HepG2 (cell line): ENCODE data around the gene SRSF4. TPM values are rescaled to one million over a fixed set of nuclear protein-coding genes. Genes with fewer than 3 reads are reported as not detected.

Source experiments
- ATAC-seq: fragments of 200-7000 bp; cut with Tn5 transposase; 3 replicates; pipeline ENCODE4 v1.9.1; 2020; ENCODE audit warnings: mild to moderate bottlenecking, moderate library complexity
- BruUV-seq: library from RNA; stranded (reverse); fragments of 400-500 nt; replicated peaks from 2 replicates; lab custom pipeline; 2021; lab: Mats Ljungman, UMichigan
- CTCF ChIA-PET: fragments of 300-600 bp; formaldehyde crosslinking; extraction: SDS; loops from one replicate; lab custom pipeline; 2021; ENCODE audit warnings: low total read pairs, inconsistent platforms, low intra/inter-chr PET ratio; lab: Yijun Ruan, JAX
- POLR2A ChIA-PET: fragments of 350-600 bp; sonication (Branson Sonifier 250); formaldehyde crosslinking; loops from one replicate; lab custom pipeline; 2020; ENCODE audit warnings: antibody characterized with exemption, inconsistent platforms; lab: Yijun Ruan, JAX
- DNase-seq: peaks from one replicate; pipeline ENCODE4 v3.0.0-alpha.2; 2015; ENCODE audit warnings: low spot score
- FAIRE-seq: peaks from 3 replicates; lab custom pipeline; 2011; peaks lifted over from hg19 to GRCh38; lab: Jason Lieb, UNC
- H2AFZ ChIP-seq: one replicate; pipeline ENCODE4 v1.6.1; 2011; ENCODE audit warnings: low read length, inconsistent platforms
- H3K27ac ChIP-seq: fragments of 300-600 bp; 3 replicates; pipeline ENCODE4 v1.8.0; 2011; ENCODE audit warnings: mixed run types, mild to moderate bottlenecking, mixed read lengths, low read length, inconsistent platforms; ENCODE audit not compliant: insufficient read depth; ENCODE audit errors: extremely low read length
- H3K27me3 ChIP-seq, 2 experiments: fragments of 200-600 bp in 1 of 2; 2 replicates in 1 of 2; 3 replicates in 1 of 2; pipeline versions ENCODE4 v1.6.0 to v1.8.0; 2011; ENCODE audit warnings: low read length in 2 of 2, mild to moderate bottlenecking in 2 of 2, moderate library complexity in 2 of 2, inconsistent platforms in 1 of 2; ENCODE audit not compliant: insufficient read depth in 2 of 2, control insufficient read depth in 1 of 2
- H3K36me3 ChIP-seq, 2 experiments: fragments of 200-600 bp in 1 of 2; replicated peaks in 1 of 2; 2 replicates in 1 of 2; 3 replicates in 1 of 2; pipeline versions ENCODE4 v1.5.1 to v1.8.0; 2011; ENCODE audit warnings: low read length in 2 of 2, inconsistent platforms in 1 of 2; ENCODE audit not compliant: insufficient read depth in 2 of 2, control insufficient read depth in 1 of 2
- H3K4me1 ChIP-seq: 2 replicates; pipeline ENCODE4 v1.5.1; 2012; ENCODE audit warnings: low read length, inconsistent platforms; ENCODE audit not compliant: insufficient read depth
- H3K4me2 ChIP-seq: 2 replicates; pipeline ENCODE4 v1.6.0; 2011; ENCODE audit warnings: low read depth, low read length, inconsistent platforms
- H3K4me3 ChIP-seq, 3 experiments: fragments of 200-600 bp in 1 of 3; sonication (generic), shearing (Covaris generic) in 1 of 3; replicated peaks in 1 of 3; 2 replicates each; pipeline ENCODE4 v1.5.1; 2011 to 2016; ENCODE audit warnings: low read length in 3 of 3, inconsistent platforms in 2 of 3, low read depth in 2 of 3, mild to moderate bottlenecking in 2 of 3, control low read depth in 1 of 3, mixed read lengths in 1 of 3; ENCODE audit not compliant: insufficient read depth in 1 of 3
- H3K79me2 ChIP-seq: one replicate; pipeline ENCODE4 v1.6.1; 2011; ENCODE audit warnings: low read length, inconsistent platforms; ENCODE audit not compliant: insufficient read depth
- H3K9ac ChIP-seq: 2 replicates; pipeline ENCODE4 v1.6.0; 2011; ENCODE audit warnings: mild to moderate bottlenecking, low read depth, low read length, inconsistent platforms; ENCODE audit not compliant: insufficient read depth
- H3K9me3 ChIP-seq: 2 replicates; pipeline ENCODE4 v1.5.1; 2012; ENCODE audit warnings: mild to moderate bottlenecking, low read length
- H4K20me1 ChIP-seq: 2 replicates; pipeline ENCODE4 v1.6.0; 2011; ENCODE audit warnings: inconsistent platforms, mild to moderate bottlenecking, low read length, moderate library complexity; ENCODE audit not compliant: insufficient read depth
- AGO1 ChIP-seq: fragments of 200-400 bp; formaldehyde crosslinking; IDR thresholded peaks from 2 replicates; pipeline ENCODE4 v1.6.1; 2017; ENCODE audit warnings: mild to moderate bottlenecking, low read depth, low read length, moderate library complexity; ENCODE audit not compliant: poor library complexity, severe bottlenecking
- AHR ChIP-seq: IDR thresholded peaks from 2 replicates; pipeline ENCODE4 v1.6.1; 2018; ENCODE audit warnings: missing genetic modification reagents, missing compliant biosample characterization
- FOSL2 ChIP-seq: sonication (generic); formaldehyde crosslinking; IDR thresholded peaks from 2 replicates; pipeline ENCODE4 v1.4.0; 2020; ENCODE audit warnings: missing genetic modification reagents
- FOXC1 ChIP-seq: sonication (generic); formaldehyde crosslinking; IDR thresholded peaks from 2 replicates; pipeline ENCODE4 v1.8.0; 2022; ENCODE audit warnings: mild to moderate bottlenecking, missing genetic modification reagents, borderline replicate concordance
- HDAC6 ChIP-seq: fragments of 200-600 bp; sonication (generic); IDR thresholded peaks from 2 replicates; pipeline ENCODE4 v1.7.0; 2017; ENCODE audit warnings: mild to moderate bottlenecking, antibody characterized with exemption, low read length, low read depth
- IRF2 ChIP-seq: IDR thresholded peaks from 2 replicates; pipeline ENCODE4 v1.6.1; 2018; ENCODE audit warnings: missing genetic modification reagents, missing compliant biosample characterization
- MEIS2 ChIP-seq: sonication (generic); formaldehyde crosslinking; IDR thresholded peaks from 2 replicates; pipeline ENCODE4 v1.9.0; 2021; ENCODE audit warnings: mild to moderate bottlenecking, missing genetic modification reagents
- PRPF4 ChIP-seq: fragments of 200-400 bp; formaldehyde crosslinking; IDR thresholded peaks from 2 replicates; pipeline ENCODE4 v1.6.1; 2016; ENCODE audit warnings: low read length, low read depth; ENCODE audit not compliant: poor library complexity, severe bottlenecking
- SIN3A ChIP-seq: IDR thresholded peaks from 2 replicates; pipeline ENCODE4 v1.6.1; 2011; ENCODE audit warnings: low read depth, mild to moderate bottlenecking, control low read depth, low read length, borderline replicate concordance
- ZNF10 ChIP-seq: sonication (generic); formaldehyde crosslinking; IDR thresholded peaks from 2 replicates; pipeline ENCODE4 v1.4.0; 2020; ENCODE audit warnings: mild to moderate bottlenecking, low read depth, missing genetic modification reagents, borderline replicate concordance
- ZNF121 ChIP-seq: sonication (generic); formaldehyde crosslinking; IDR thresholded peaks from 2 replicates; pipeline ENCODE4 v1.5.0; 2020; ENCODE audit warnings: mild to moderate bottlenecking, missing genetic modification reagents
- ZNF629 ChIP-seq: sonication (generic); formaldehyde crosslinking; conservative IDR thresholded peaks from 2 replicates; pipeline ENCODE4 v1.5.0; 2020; ENCODE audit warnings: missing genetic modification reagents
- WGBS: methylation state at CpG from one replicate; pipeline ENCODE4 v1.1.6; 2017; ENCODE audit warnings: low lambda C conversion rate; 5-methylcytosine and 5-hydroxymethylcytosine counted together
- in situ Hi-C: cut with HindIII; loops from 2 replicates; pipeline ENCODE4 v1.10.0; 2017; ENCODE audit warnings: low pct_unique_long_range_greater_than_20kb; ENCODE audit not compliant: extremely low pct_ligation_motif_present
- intact Hi-C: fragments of 100-400 bp; cut with micrococcal nuclease; formaldehyde crosslinking; loops from one replicate; pipeline ENCODE4 v1.10.0; 2022; ENCODE audit not compliant: unreplicated experiment
- polyA plus RNA-seq, 8 experiments: library from polyadenylated mRNA; depleted of rRNA in 3 of 8; stranded (reverse) in 7 of 8; unstranded in 1 of 8; fragments of >200 nt; fragmentation: Illumina TruSeq in 4 of 8; extraction: Trizol in 4 of 8; gene quantifications; 2 replicates each; pipeline versions ENCODE4 v1.2.1 to v1.2.3, GENCODE V29; 2011 to 2016; ENCODE audit warnings: low read depth in 4 of 8, missing spikeins in 1 of 8, mixed read lengths in 1 of 8; ENCODE audit not compliant: insufficient read depth in 1 of 8
- total RNA-seq, 5 experiments: library from RNA; depleted of rRNA; stranded (reverse); fragments of >200 nt; fragmentation: Illumina TruSeq; extraction: Trizol; gene quantifications; 2 replicates each; pipeline ENCODE4 v1.2.3, GENCODE V29; 2016; ENCODE audit warnings: low read depth in 1 of 5
- TF ChIP-seq, protein P1 (sequence below): sonication (generic); formaldehyde crosslinking; IDR thresholded peaks from 2 replicates; pipeline ENCODE4 v1.5.1; 2020; ENCODE audit warnings: mild to moderate bottlenecking, missing genetic modification reagents
- TF ChIP-seq, protein P2 (sequence below): sonication (generic); formaldehyde crosslinking; IDR thresholded peaks from 2 replicates; pipeline ENCODE4 v1.8.0; 2022; ENCODE audit warnings: mild to moderate bottlenecking, missing genetic modification reagents, moderate library complexity

Gene SRSF4
- total and polyA plus RNA-seq, 2 of the 13 experiments (the other 11 are each of a cell fraction or from before 2014, with no cell fraction given): 37.7 to 50.9 TPM

DNA sequence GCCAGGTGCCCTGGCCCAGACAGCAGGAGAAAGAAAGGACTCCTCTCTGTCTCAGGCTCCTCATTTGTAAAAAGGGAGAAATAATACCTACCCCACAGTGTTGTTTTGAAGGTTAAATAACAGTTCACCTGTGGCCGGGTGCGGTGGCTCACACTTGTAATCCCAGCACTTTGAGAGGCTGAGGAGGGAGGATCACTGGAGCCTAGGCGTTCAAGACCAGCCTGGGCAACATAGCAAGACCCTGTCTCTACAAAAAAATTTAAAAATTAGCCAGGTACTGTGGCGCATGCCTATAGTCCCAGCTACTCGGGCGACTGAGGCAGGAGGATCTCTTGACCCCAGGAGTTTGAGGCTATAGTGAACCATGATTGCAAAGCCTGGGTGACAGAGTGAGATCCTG is 55.5 kb downstream of the SRSF4 start:
- CTCF ChIA-PET: no interaction called here
- TF ChIP-seq ZNF121 (CRISPR knock-in tag): peak; percentile 69
- TF ChIP-seq AHR: no peak
- intact Hi-C loops: loop anchor here (10.0 kb wide), 1 partner anchor 241 kb away; no protein-coding TSS in a partner anchor
- H3K36me3 ChIP-seq: no peaks in the 10 kb centered on the region
- no TSS peak for BruUV-seq
- POLR2A ChIA-PET: no interaction called here
- no peak overlapping the region for H2AFZ ChIP-seq
- no peaks in the 10 kb centered on the region for H3K9me3 ChIP-seq
- H3K4me1 ChIP-seq: peaks cover 22% of the 10 kb centered on the region
- no peaks in the 10 kb centered on the region for H4K20me1 ChIP-seq
- no peak overlapping the region for H3K9ac ChIP-seq
- DNase-seq (no peak), FAIRE-seq (no peak), ATAC-seq (no peak)
- peaks cover 2 to 11% of the 10 kb centered on the region in 2 experiments; a peak in 2 of 5 replicates for H3K27me3 ChIP-seq
- H3K4me2 ChIP-seq: no peak overlapping the region
- no peaks in the 10 kb centered on the region for H3K79me2 ChIP-seq
- in situ Hi-C loops: loop anchor here (10.0 kb wide), 1 partner anchor 241 kb away; no protein-coding TSS in a partner anchor
- no peak overlapping the region for H3K27ac ChIP-seq
- 81% methylated on average over 6 of the region's 6 CpGs for WGBS
- no peak overlapping the region for H3K4me3 ChIP-seq

DNA sequence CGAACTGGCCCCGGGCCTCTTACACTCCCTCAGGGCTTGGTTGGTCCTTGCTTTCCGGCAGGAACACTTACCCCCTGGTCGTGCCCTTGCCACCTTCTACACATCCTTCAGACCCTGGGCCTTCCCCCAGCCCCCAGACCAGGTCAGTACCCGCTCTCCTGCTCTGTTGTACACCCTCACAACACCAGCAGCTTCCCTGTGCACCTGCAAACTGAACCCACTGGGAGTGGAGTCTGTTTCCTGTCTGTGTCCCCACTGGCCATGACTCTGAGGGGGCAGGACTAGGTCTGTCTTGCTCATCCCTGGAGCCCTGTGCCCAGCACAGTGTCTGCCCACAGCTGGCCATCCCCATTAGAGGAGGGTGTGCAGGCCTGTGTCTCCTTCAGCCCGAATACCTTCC is 55.9 kb downstream of the SRSF4 start:
- POLR2A ChIA-PET: interaction anchor here (1.1 to 2.5 kb wide), 4 partner anchors 9 to 56 kb away, joined by 3 to 24 read pairs (median 4); partner anchors contain the start of gene SRSF4
- peak; percentile 4; the same call in 2 of the 3 replicates for ATAC-seq
- no peaks in the 10 kb centered on the region for H4K20me1 ChIP-seq
- H3K36me3 ChIP-seq: no peaks in the 10 kb centered on the region
- in situ Hi-C loops (loop anchor here (10.0 kb wide), 1 partner anchor 241 kb away; no protein-coding TSS in a partner anchor), intact Hi-C loops (loop anchor here (10.0 kb wide), 1 partner anchor 241 kb away; no protein-coding TSS in a partner anchor)
- 37% methylated on average over 5 of the region's 6 CpGs for WGBS
- FAIRE-seq: no peak
- H3K9me3 ChIP-seq: no peaks in the 10 kb centered on the region
- no peak overlapping the region for H3K27ac ChIP-seq
- H3K9ac ChIP-seq: peak overlapping the region; percentile 75; the same call in 1 of the 2 replicates
- no peak for DNase-seq
- no peaks in the 10 kb centered on the region for H3K79me2 ChIP-seq
- CTCF ChIA-PET: no interaction called here
- H3K27me3 ChIP-seq: peaks cover 2 to 11% of the 10 kb centered on the region in 2 experiments; a peak in 2 of 5 replicates
- H3K4me3 ChIP-seq: peak overlapping the region in 2 of 3 experiments; percentile 85 to 89; a peak in 4 of 6 replicates
- BruUV-seq: no TSS peak
- peaks cover 22% of the 10 kb centered on the region for H3K4me1 ChIP-seq
- H3K4me2 ChIP-seq: peak overlapping the region; percentile 96
- H2AFZ ChIP-seq: no peak overlapping the region
- TF ChIP-seq ZNF629 (CRISPR knock-in tag) (no peak), FOSL2 (CRISPR knock-in tag) (no peak), ZNF10 (CRISPR knock-in tag) (no peak), FOXC1 (CRISPR knock-in tag) (no peak), AGO1 (no peak), HDAC6 (no peak), SIN3A (no peak), IRF2 (no peak), PRPF4 (no peak), MEIS2 (no peak)
- TF ChIP-seq, protein P1, sequence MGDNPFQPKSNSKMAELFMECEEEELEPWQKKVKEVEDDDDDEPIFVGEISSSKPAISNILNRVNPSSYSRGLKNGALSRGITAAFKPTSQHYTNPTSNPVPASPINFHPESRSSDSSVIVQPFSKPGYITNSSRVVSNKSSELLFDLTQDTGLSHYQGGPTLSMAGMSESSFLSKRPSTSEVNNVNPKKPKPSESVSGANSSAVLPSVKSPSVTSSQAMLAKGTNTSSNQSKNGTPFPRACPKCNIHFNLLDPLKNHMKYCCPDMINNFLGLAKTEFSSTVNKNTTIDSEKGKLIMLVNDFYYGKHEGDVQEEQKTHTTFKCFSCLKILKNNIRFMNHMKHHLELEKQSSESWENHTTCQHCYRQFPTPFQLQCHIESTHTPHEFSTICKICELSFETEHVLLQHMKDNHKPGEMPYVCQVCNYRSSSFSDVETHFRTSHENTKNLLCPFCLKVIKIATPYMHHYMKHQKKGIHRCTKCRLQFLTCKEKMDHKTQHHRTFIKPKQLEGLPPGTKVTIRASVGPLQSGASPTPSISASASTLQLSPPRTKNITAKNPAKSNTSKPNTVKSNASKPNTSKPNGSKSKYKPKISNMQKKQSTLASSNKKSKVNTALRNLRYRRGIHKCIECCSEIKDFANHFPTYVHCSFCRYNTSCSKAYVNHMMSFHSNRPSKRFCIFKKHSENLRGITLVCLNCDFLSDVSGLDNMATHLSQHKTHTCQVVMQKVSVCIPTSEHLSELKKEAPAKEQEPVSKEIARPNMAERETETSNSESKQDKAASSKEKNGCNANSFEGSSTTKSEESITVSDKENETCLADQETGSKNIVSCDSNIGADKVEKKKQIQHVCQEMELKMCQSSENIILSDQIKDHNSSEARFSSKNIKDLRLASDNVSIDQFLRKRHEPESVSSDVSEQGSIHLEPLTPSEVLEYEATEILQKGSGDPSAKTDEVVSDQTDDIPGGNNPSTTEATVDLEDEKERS (CRISPR knock-in tag): no peak
- TF ChIP-seq, protein P2, sequence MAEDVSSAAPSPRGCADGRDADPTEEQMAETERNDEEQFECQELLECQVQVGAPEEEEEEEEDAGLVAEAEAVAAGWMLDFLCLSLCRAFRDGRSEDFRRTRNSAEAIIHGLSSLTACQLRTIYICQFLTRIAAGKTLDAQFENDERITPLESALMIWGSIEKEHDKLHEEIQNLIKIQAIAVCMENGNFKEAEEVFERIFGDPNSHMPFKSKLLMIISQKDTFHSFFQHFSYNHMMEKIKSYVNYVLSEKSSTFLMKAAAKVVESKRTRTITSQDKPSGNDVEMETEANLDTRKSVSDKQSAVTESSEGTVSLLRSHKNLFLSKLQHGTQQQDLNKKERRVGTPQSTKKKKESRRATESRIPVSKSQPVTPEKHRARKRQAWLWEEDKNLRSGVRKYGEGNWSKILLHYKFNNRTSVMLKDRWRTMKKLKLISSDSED (CRISPR knock-in tag): no peak
